ENCODE measurements around the gene ADAMTS16.
"Not testable (repeated sequence)": the region's sequence is repeated elsewhere in the genome, so short reads cannot be mapped to it uniquely, and the experiment has no call there.

The ADAMTS16 gene, protein sequence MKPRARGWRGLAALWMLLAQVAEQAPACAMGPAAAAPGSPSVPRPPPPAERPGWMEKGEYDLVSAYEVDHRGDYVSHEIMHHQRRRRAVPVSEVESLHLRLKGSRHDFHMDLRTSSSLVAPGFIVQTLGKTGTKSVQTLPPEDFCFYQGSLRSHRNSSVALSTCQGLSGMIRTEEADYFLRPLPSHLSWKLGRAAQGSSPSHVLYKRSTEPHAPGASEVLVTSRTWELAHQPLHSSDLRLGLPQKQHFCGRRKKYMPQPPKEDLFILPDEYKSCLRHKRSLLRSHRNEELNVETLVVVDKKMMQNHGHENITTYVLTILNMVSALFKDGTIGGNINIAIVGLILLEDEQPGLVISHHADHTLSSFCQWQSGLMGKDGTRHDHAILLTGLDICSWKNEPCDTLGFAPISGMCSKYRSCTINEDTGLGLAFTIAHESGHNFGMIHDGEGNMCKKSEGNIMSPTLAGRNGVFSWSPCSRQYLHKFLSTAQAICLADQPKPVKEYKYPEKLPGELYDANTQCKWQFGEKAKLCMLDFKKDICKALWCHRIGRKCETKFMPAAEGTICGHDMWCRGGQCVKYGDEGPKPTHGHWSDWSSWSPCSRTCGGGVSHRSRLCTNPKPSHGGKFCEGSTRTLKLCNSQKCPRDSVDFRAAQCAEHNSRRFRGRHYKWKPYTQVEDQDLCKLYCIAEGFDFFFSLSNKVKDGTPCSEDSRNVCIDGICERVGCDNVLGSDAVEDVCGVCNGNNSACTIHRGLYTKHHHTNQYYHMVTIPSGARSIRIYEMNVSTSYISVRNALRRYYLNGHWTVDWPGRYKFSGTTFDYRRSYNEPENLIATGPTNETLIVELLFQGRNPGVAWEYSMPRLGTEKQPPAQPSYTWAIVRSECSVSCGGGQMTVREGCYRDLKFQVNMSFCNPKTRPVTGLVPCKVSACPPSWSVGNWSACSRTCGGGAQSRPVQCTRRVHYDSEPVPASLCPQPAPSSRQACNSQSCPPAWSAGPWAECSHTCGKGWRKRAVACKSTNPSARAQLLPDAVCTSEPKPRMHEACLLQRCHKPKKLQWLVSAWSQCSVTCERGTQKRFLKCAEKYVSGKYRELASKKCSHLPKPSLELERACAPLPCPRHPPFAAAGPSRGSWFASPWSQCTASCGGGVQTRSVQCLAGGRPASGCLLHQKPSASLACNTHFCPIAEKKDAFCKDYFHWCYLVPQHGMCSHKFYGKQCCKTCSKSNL
- 0 reads per million in 4 donors for total RNA-seq

- DNase-seq, result no peak
Observed at GRCh38 chr5:5139777-5140478, at the start of gene ADAMTS16. Gene ADAMTS16 (plus strand): TSS chr5:5140330. CDS start chr5:5140468, 138 bp downstream.

DNA sequence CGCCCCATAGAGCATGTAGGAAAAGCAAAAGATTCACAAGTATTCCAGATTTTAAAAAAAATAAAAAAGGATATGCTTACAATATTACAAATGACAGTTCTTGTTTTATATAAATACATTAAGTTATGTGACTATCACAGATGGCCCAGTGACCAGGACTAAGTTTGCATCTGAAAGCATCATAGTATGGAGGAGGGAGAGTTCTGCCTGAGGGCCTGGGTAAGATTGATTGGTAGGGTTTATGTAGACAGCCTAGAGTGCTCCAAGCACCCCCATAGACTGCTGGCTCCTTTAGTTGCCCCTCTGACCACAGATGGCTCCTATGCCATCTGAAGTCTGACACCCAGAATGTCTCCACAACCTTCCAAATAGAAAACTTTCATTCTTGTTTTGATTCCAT is 48.0 kb upstream of the ADAMTS16 start:
- DNase-seq, result no peak

DNA sequence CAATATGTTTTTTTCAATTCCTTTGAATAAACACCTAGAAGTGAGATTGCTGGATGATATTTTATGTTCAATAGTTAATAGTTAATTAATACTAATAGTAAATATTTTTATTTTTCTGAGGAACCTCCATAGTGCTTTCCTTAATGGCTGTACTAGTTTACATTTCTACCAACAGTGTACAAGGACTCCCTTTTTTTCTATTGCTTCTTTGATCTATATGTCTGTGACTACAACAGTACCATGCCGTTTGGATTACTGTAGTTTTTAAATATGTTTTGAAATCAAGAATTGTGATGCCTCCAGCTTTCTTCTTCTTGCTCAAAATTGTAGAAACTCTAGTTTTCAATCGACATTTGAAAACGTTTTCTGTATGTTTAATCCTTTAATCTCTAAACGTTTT is 39.5 kb upstream of the ADAMTS16 start:
- no peak for DNase-seq

GRCh38 chr5:5101676-5102075 is 38.5 kb upstream of the ADAMTS16 start:
- DNase-seq, result no peak

DNA sequence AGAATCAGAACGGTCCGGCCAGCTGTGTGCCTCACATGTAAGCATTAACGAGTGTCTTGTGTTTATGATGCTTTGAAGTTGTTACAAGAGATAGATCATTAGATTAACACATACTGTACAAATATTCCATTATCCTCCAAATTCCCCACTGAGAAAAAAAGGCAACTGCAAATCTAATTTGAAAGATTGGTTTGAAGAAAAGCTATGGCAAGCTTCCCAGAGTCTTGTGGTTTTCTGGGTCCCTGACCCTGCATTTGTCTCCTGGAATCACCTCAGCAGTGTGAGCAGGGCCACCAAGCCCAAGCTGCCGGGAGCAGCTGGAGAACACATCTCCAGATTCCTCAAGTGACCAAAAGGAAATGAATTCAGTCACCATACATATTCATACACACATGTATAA is 36.9 kb upstream of the ADAMTS16 start:
- no peak for DNase-seq

DNA sequence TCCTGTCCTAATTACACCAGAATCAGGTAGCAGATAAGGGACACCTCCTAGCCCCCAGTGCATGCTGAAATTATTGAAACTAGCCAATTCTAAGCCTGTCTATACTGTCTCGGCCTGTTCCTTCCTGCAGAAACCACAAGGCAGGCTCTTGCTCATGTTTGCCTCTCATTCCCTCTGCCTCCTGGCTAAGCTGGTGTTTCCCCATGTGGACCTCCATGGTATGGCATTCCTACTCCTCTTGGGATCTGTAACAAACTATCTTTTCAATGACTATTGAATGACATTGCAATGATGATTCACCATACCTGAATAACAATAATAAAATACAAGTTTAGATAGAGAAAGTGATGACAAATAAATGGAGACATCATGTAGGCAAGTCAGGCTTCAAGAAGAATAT is 35.6 kb upstream of the ADAMTS16 start:
- DNase-seq, result no peak

DNA sequence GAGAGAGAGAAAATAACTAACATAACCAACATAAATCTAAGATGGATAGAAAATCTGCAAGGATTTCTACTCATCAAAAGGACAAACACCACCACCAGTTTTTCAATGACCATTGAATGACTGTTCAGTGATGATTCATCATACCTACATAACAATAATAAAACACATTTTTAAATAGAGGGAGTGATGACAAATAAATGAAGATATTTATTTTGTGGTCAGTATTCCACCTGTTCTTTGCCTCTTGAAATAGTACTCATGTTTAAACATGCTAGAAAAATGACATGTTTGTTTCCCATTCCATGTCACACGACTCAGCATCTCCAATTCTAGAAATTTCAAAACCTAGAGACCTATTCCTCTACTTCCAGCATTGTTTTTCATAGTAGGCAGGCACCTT is 34.6 kb upstream of the ADAMTS16 start:
- DNase-seq, result no peak

- no peak for DNase-seq
Observed at GRCh38 chr5:5116956-5117355, 23.2 kb upstream of the ADAMTS16 start.

GRCh38 chr5:5122776-5123175 is 17.4 kb upstream of the ADAMTS16 start:
- no peak for DNase-seq

DNA sequence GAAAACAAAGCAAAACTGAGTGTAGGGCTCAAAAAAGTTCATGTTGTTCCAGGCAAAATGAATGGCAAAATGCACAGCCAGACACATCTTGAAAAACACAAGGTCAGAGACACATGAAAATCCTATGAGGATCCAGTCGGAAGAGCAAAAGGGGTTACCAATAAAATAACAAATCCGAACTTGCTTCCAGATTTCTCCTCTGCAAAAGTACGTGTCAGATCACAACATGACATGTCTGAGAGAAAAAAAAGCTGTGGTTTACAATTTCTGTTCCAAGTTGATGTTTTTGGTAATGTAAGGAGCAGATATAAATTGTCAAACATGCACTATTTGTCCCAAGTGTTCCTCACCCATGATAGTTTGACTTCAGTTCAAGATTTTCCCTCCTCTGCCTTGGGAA is 15.9 kb upstream of the ADAMTS16 start:
- no peak for DNase-seq

- DNase-seq, result no peak
Observed at GRCh38 chr5:5126444-5126843, 13.7 kb upstream of the ADAMTS16 start.

DNA sequence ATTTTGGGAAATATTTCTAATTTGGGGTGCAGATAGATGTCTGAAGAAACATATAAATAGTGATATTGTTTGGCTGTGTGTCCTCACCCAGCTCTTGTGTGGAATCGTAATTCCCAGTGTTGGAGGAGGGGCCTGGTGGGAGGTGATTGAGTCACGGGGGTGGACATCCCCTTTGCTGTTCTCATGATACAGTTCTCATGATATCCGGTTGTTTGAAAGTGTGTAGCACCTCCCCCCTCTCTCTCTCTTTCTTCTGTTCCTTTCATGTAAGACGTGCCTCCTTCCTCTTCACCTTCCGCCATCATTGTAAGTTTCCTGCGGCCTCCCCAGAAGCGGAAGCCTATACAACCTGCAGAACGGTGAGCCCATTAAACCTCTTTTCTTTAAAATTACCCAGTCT is 11.4 kb upstream of the ADAMTS16 start:
- no peak for DNase-seq

- no peak for DNase-seq
Observed at GRCh38 chr5:5132234-5132633, 7.9 kb upstream of the ADAMTS16 start.

- no peak for DNase-seq
Observed at GRCh38 chr5:5132693-5133295, 7.3 kb upstream of the ADAMTS16 start.

- no peak for DNase-seq
Observed at GRCh38 chr5:5134107-5134506, 6.0 kb upstream of the ADAMTS16 start.

DNA sequence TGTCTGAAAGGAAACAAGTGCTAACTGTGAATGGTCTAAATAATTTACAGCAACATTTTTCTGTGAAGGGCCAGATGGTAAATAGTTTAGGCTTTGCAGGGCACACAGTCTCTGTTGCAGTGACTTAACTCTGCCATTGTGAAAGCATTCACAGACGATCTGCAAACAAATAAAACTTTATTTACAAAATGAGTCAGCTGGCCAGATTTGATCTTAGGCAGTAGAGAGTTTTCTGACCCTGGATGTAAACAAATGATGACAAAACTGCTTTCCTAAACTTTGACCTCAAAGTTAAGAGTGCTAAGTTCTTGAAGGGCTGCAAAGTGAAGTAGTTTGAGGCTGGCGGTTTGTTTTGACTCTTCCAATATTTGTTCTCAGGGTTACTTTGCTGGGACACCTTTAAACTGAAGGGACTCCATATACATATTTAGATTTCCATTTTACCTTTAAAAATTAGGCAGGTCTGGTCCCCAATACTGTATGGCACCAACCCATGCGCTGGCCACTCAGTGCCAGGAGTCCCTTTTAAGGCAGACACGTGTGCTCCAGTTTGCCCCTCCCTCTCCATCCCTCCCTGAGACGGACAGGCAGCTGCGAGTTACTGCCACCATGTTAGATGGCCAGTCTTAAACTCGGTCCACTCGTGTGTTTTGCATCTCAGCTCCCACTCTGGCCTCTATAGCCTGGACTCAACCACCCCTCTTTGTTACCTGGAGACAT is 4.0 kb upstream of the ADAMTS16 start:
- DNase-seq, result no peak

GRCh38 chr5:5137851-5138250 is 2.3 kb upstream of the ADAMTS16 start:
- not testable (repeated sequence) for DNase-seq

DNA sequence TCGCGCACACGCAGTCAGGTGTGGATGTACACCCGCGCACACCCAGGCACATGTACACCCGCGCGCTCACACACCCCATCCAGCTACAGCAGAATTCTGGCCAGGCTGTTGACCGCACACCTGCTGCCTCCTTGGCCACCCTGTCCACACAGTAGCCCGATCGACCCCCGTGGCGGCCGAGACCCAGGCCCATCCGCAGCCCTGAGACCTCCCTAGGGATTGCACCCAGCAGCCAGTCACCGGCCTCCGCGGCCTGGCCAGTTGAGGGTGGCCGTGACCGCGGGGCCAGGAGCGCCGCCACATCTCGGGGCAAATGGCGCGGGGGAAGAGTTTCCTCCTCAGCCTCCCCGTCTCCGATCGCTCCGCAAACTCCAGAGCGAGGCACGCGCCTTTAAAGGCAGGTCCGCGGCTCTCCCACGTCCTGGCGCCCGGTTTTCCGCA is 774 bp upstream of the ADAMTS16 start:
- DNase-seq, result no peak

DNA sequence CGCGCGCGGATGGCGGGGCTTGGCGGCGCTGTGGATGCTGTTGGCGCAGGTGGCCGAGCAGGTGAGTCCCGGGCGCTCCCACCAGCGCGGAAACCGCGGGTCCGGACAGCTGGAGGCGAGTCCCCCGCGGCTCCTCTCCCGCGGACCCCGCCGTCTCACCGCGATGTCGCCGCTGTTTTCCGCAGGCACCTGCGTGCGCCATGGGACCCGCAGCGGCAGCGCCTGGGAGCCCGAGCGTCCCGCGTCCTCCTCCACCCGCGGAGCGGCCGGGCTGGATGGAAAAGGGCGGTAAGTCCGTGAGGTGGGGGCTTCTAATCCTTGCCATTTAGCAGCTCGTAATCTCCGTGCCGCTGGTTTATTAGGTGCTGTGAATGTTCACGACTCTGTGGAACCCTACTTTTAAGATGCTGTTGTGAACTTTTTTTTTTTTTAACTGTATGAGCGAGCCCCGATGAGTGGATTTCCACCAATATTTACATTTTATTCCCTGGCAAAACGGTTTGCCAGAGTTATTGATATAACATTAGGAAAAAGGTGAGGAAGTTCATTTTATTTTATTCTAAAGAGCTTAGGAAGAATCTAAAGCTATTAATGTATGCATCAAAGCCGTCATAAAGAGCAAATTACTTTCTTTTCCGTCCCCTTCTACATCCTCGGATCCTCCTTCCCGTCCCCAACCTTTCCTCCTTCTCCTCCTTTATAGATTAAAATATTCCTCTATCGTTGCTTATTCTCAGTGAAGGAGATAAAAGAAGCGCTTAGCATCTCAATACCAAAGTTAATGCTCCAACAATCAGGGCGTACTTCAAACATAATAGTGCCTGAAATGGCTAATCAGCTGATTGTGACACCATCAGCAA is 579 bp downstream of the ADAMTS16 start:
- no peak for DNase-seq

- DNase-seq, result no peak
Observed at GRCh38 chr5:5141339-5141599, 1.1 kb downstream of the ADAMTS16 start.

All from T-helper 1 cell (primary cell).